ENCODE data around the gene DCTN2. TPM values are rescaled to one million over a fixed set of nuclear protein-coding genes. Genes with fewer than 3 reads are reported as not detected.

Gene DCTN2
- total and polyA plus RNA-seq, 2 donors (not counting 3 experiments of a cell fraction or from before 2014, with no cell fraction given), result 146 to 161 TPM

DNA sequence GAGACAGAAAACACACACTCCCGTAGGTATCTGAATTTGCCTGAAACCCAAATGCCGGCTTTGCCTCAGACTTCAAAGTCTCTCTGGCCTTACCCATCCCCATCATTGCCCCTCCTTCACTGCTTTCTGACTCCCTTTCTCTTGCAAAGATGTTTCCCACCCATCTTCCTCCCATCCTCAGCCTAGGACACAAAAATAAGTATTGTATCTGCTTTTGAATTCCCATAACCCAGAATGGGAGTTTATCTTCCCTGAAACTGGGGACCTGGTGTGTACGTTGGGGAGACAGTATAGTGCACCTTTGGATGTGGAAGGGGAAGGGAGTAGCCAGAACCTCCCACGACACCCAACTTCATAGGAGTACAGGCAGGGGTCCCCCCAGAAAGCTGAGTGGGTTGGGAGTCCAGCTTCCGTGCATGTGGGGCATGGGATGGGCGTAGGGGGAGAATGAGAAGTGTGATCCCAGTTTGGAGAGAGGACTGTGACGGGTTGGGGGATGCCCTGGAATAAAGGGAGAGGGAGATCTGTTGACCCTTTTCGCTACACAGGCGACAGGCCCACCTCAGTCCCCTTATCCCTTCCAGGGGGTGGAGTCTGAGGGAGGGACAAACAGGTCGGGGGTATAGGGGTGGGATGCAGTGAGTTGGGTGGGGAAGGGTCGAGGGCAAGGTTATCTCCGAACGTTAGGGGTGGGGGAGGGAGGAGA is 2.4 kb upstream of the DCTN2 start:
- BruUV-seq (replicated peaks), result no TSS peak
- no peak for DNase-seq (ENCODE audit: low read depth, low spot score)
- Histone ChIP-seq H3K4me1 (ENCODE audit: control insufficient read depth, extremely low read depth, insufficient read depth, low read length) (peaks cover 12% of the 10 kb centered on the region), H3K27me3 (ENCODE audit: control insufficient read depth in 2 of 2, insufficient read depth in 2 of 2, low read length in 2 of 2) (peaks cover 46 to 49% of the 10 kb centered on the region in 2 experiments), H3K36me3 (ENCODE audit: control insufficient read depth in 2 of 2, extremely low read depth in 1 of 2, insufficient read depth in 2 of 2, low read length in 2 of 2) (no peaks in the 10 kb centered on the region), H2AFZ (ENCODE audit: low read depth, low read length) (peak overlapping the region; percentile 46), H3K9me3 (replicated peaks; ENCODE audit: control insufficient read depth, insufficient read depth, low read length) (no peaks in the 10 kb centered on the region), H3K9ac (replicated peaks; ENCODE audit: extremely low read depth, insufficient read depth, low read length) (no peak overlapping the region), H3K4me3 (replicated peaks in 1 of 3; ENCODE audit: insufficient read depth in 1 of 3, low read depth in 1 of 3, low read length in 3 of 3) (no peak overlapping the region), H3K79me2 (ENCODE audit: control insufficient read depth, insufficient read depth, low read length) (peaks cover 23% of the 10 kb centered on the region), H3K4me2 (ENCODE audit: insufficient read depth, low read length) (peak overlapping the region; percentile 40), H3K27ac (ENCODE audit: insufficient read depth, low read depth, low read length) (no peak overlapping the region), H4K20me1 (replicated peaks; ENCODE audit: control insufficient read depth, extremely low read depth, insufficient read depth, low read length) (no peaks in the 10 kb centered on the region), H3K9me1 (replicated peaks; ENCODE audit: control insufficient read depth, extremely low read depth, insufficient read depth, low read length) (no peaks in the 10 kb centered on the region)
- dilution Hi-C loops (cut with MboI; ENCODE audit: extremely low pct_ligation_motif_present, low sequenced_read_pairs) (no loop called here), intact Hi-C loops (cut with micrococcal nuclease) (loop anchor here (5.0 kb wide), 1 partner anchor 143 kb away; the partner anchor contains the start of gene OS9)
- TF ChIP-seq GATA2 (IDR thresholded peaks at IDR 0.05; ENCODE audit: insufficient read depth, insufficient read length, low read depth, low read length) (no peak), MYC (IDR thresholded peaks at IDR 0.05; ENCODE audit: low read depth, low read length) (no peak)
- no peak for FAIRE-seq
- POLR2A ChIA-PET, result no interaction called here
- CTCF ChIA-PET, result no interaction called here

DNA sequence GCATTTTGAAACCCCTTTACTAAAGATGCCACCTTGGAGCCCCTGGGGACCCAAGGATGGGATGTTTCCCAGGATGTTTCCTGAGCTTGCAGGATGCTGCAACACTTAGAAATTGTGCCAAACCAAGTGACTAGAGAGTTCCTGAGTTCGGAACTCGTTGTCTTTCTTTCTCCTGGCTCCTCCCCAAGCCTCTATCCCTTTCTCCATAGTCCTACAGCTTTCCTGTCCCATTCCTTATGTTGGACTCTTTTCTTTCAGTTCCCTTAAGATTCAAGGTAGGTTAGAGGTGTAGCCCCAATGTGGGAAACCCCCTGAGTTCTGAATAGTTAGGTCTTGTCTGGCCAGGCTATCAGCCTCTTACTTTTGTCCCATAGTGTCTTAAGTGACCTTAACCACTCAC is 1.5 kb upstream of the DCTN2 start:
- no peak overlapping the region for H2AFZ ChIP-seq (ENCODE audit: low read depth, low read length)
- H3K27ac ChIP-seq (ENCODE audit: insufficient read depth, low read depth, low read length), result no peak overlapping the region
- no peak overlapping the region for H3K4me2 ChIP-seq (ENCODE audit: insufficient read depth, low read length)
- peaks cover 38 to 44% of the 10 kb centered on the region in 2 experiments for H3K27me3 ChIP-seq (ENCODE audit: control insufficient read depth in 2 of 2, insufficient read depth in 2 of 2, low read length in 2 of 2)
- H4K20me1 ChIP-seq (replicated peaks; ENCODE audit: control insufficient read depth, extremely low read depth, insufficient read depth, low read length), result no peaks in the 10 kb centered on the region
- H3K4me1 ChIP-seq (ENCODE audit: control insufficient read depth, extremely low read depth, insufficient read depth, low read length), result peaks cover 18% of the 10 kb centered on the region
- no peak overlapping the region for H3K9ac ChIP-seq (replicated peaks; ENCODE audit: extremely low read depth, insufficient read depth, low read length)
- dilution Hi-C loops (cut with MboI; ENCODE audit: extremely low pct_ligation_motif_present, low sequenced_read_pairs) (no loop called here), intact Hi-C loops (cut with micrococcal nuclease) (loop anchor here (5.0 kb wide), 1 partner anchor 144 kb away; the partner anchor contains the start of gene OS9)
- H3K9me3 ChIP-seq (replicated peaks; ENCODE audit: control insufficient read depth, insufficient read depth, low read length), result no peaks in the 10 kb centered on the region
- CTCF ChIA-PET, result no interaction called here
- DNase-seq (ENCODE audit: low read depth, low spot score) (no peak), FAIRE-seq (no peak)
- H3K4me3 ChIP-seq (replicated peaks in 1 of 3; ENCODE audit: insufficient read depth in 1 of 3, low read depth in 1 of 3, low read length in 3 of 3), result no peak overlapping the region
- TF ChIP-seq POLR2AphosphoS5 (IDR thresholded peaks at IDR 0.05; ENCODE audit: insufficient read depth, low read depth, low read length), result no peak
- no peak for TF ChIP-seq FOS (IDR thresholded peaks at IDR 0.05; ENCODE audit: borderline replicate concordance, insufficient read depth, low read length)
- TF ChIP-seq, protein P1, sequence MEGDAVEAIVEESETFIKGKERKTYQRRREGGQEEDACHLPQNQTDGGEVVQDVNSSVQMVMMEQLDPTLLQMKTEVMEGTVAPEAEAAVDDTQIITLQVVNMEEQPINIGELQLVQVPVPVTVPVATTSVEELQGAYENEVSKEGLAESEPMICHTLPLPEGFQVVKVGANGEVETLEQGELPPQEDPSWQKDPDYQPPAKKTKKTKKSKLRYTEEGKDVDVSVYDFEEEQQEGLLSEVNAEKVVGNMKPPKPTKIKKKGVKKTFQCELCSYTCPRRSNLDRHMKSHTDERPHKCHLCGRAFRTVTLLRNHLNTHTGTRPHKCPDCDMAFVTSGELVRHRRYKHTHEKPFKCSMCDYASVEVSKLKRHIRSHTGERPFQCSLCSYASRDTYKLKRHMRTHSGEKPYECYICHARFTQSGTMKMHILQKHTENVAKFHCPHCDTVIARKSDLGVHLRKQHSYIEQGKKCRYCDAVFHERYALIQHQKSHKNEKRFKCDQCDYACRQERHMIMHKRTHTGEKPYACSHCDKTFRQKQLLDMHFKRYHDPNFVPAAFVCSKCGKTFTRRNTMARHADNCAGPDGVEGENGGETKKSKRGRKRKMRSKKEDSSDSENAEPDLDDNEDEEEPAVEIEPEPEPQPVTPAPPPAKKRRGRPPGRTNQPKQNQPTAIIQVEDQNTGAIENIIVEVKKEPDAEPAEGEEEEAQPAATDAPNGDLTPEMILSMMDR (IDR thresholded peaks at IDR 0.05; ENCODE audit: extremely low read depth in 1 of 2, insufficient read depth in 1 of 2, low read depth in 1 of 2, low read length in 2 of 2), result no peak
- no peak for TF ChIP-seq GATA2 (IDR thresholded peaks at IDR 0.05; ENCODE audit: insufficient read depth, insufficient read length, low read depth, low read length)
- TF ChIP-seq JUN (IDR thresholded peaks at IDR 0.05; ENCODE audit: borderline replicate concordance, insufficient read depth, insufficient read length, low read depth), result no peak
- TF ChIP-seq POLR2A (IDR thresholded peaks at IDR 0.05; ENCODE audit: low read depth, low read length), result no peak
- no peak for TF ChIP-seq EZH2 (IDR thresholded peaks at IDR 0.05; ENCODE audit: borderline replicate concordance, low read depth, low read length, severe bottlenecking)
- TF ChIP-seq, protein P2, sequence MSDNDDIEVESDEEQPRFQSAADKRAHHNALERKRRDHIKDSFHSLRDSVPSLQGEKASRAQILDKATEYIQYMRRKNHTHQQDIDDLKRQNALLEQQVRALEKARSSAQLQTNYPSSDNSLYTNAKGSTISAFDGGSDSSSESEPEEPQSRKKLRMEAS (IDR thresholded peaks at IDR 0.05; ENCODE audit: insufficient read depth, insufficient read length), result no peak
- H3K79me2 ChIP-seq (ENCODE audit: control insufficient read depth, insufficient read depth, low read length), result peaks cover 25% of the 10 kb centered on the region
- no peaks in the 10 kb centered on the region for H3K36me3 ChIP-seq (ENCODE audit: control insufficient read depth in 2 of 2, extremely low read depth in 1 of 2, insufficient read depth in 2 of 2, low read length in 2 of 2)
- no TSS peak for BruUV-seq (replicated peaks)
- POLR2A ChIA-PET, result no interaction called here
- H3K9me1 ChIP-seq (replicated peaks; ENCODE audit: control insufficient read depth, extremely low read depth, insufficient read depth, low read length), result no peaks in the 10 kb centered on the region

All from endothelial cell of umbilical vein (primary cell).